ENCODE results near the gene RCC2.
"Not testable (repeated sequence)": the region's sequence is repeated elsewhere in the genome, so short reads cannot be mapped to it uniquely, and the experiment has no call there.

The RCC2 gene

GRCh38 chr1:17419626-17420328 lies 19.7 kb downstream of the RCC2 start:
- peak; percentile 32 to 48 for DNase-seq (ENCODE audit: low read depth in 2 of 2)

GRCh38 chr1:17416389-17416788 lies 23.1 kb downstream of the RCC2 start:
- no peak for DNase-seq (ENCODE audit: low read depth in 2 of 2)

- no peak for DNase-seq (ENCODE audit: low read depth in 2 of 2)
Measured at GRCh38 chr1:17414022-17414421, 25.5 kb downstream of the RCC2 start.

- DNase-seq (ENCODE audit: low read depth in 2 of 2): no peak
Measured at GRCh38 chr1:17412093-17412870, 27.2 kb downstream of the RCC2 start.

- no peak for DNase-seq (ENCODE audit: low read depth in 2 of 2)
Measured at GRCh38 chr1:17409391-17409811, 30.1 kb downstream of the RCC2 start.

- DNase-seq (ENCODE audit: low read depth in 2 of 2): not testable (repeated sequence)
Measured at GRCh38 chr1:17407786-17408514, 31.5 kb downstream of the RCC2 start.

GRCh38 chr1:17406760-17407475 lies 32.6 kb downstream of the RCC2 start:
- DNase-seq (ENCODE audit: low read depth in 2 of 2): not testable (repeated sequence)

GRCh38 chr1:17405898-17406759 lies 33.3 kb downstream of the RCC2 start:
- DNase-seq (ENCODE audit: low read depth in 2 of 2): peak; percentile 10 to 13

GRCh38 chr1:17404820-17405219 lies 34.7 kb downstream of the RCC2 start:
- DNase-seq (ENCODE audit: low read depth in 2 of 2): no peak

GRCh38 chr1:17404034-17404684 lies 35.3 kb downstream of the RCC2 start:
- DNase-seq (ENCODE audit: low read depth in 2 of 2): no peak

- no peak for DNase-seq (ENCODE audit: low read depth in 2 of 2)
Measured at GRCh38 chr1:17403081-17403480, 36.4 kb downstream of the RCC2 start.

- no peak for DNase-seq (ENCODE audit: low read depth in 2 of 2)
Measured at GRCh38 chr1:17401841-17402240, 37.6 kb downstream of the RCC2 start.

- no peak for DNase-seq (ENCODE audit: low read depth in 2 of 2)
Measured at GRCh38 chr1:17400725-17401341, 38.6 kb downstream of the RCC2 start.

GRCh38 chr1:17397910-17398695 lies 41.4 kb downstream of the RCC2 start:
- no peak for DNase-seq (ENCODE audit: low read depth in 2 of 2)

- no peak for DNase-seq (ENCODE audit: low read depth in 2 of 2)
Measured at GRCh38 chr1:17393230-17393629, 46.2 kb downstream of the RCC2 start.

GRCh38 chr1:17392199-17392740 lies 47.2 kb downstream of the RCC2 start:
- no peak for DNase-seq (ENCODE audit: low read depth in 2 of 2)

- DNase-seq (ENCODE audit: low read depth in 2 of 2): no peak
Measured at GRCh38 chr1:17381161-17381560, 58.3 kb downstream of the RCC2 start.

GRCh38 chr1:17377325-17377953 lies 62.0 kb downstream of the RCC2 start:
- no peak for DNase-seq (ENCODE audit: low read depth in 2 of 2)

Measured in stimulated activated CD8-positive, alpha-beta memory T cell treated with anti-CD3 and anti-CD28 coated beads, Interleukin-15, amount 100 ng/mL, for 48 hours (primary cell).